T1000 (cell line): ENCODE measurements around the gene GABBR2.

Experiments
- DNase-seq: peaks from one replicate; lab custom pipeline; 2025; ENCODE audit warnings: mixed read lengths; lab: John Stamatoyannopoulos, UW

Gene GABBR2

GRCh38 chr9:98255578-98256296 is 453.0 kb downstream of the GABBR2 start, which contains the start of gene TBC1D2:
TBC1D2 (minus strand) TSS chr9:98255649; CDS start chr9:98255541, 108 bp downstream.
- DNase-seq = peak; percentile 93

GRCh38 chr9:98255061-98255577 is 453.6 kb downstream of the GABBR2 start:
- DNase-seq = no peak

DNA sequence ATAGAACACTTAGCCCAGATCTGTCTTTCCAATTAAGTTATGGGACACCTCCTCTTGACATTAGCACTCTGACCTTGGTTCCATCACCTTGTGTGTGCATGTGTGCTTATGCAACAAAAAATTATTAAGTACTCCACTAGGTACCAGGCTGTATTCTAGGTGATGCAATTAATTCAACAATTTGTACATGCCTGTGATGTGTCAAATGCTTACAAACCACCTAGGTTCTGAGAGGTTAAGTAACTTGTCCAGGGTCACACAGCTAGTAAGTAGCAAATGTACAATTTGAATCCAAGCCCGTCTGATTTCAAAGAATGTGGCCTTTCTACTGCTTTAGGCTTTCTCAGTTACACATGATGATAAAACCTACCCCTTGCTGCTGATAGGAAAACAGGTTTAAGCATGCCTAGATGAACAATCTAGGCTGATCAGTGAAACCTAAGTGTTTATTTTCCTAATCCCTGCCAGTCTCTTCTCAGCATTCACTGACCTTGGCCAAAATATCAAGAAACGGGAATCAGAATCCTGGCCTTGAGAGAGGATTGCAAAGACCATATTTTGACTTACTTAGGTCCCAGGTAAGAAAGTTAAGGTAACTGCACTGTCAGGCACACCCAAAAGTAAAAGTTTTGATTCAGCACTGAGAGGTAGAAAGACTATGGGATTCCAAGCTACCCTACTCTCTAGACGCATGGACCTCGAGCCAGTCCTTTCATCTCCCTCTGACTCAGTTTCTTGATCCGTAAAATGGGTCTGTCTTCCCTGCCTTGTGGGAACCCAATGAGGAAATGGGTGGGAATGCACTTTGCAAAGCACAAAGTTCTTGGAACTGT is 454.3 kb downstream of the GABBR2 start:
- DNase-seq = no peak

DNA sequence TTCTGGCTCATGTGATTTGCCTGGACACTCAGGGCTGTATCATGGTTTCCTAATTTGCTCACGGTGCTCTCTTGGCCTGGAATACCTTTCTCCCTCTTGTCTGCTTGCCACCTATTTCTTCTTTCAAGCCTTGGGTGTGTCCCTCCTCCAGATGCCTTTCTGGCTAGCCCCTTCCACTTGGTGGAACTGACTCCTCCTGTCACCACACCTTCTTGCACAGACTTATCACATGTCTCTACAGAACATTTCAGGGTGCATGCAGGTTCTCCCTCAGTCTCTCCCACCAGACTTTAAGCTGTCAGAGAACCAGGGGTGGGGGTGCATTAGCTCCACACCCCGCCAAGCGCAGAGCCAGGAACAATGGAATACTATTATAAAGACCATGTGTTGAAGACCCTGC is 455.2 kb downstream of the GABBR2 start:
- DNase-seq = no peak

DNA sequence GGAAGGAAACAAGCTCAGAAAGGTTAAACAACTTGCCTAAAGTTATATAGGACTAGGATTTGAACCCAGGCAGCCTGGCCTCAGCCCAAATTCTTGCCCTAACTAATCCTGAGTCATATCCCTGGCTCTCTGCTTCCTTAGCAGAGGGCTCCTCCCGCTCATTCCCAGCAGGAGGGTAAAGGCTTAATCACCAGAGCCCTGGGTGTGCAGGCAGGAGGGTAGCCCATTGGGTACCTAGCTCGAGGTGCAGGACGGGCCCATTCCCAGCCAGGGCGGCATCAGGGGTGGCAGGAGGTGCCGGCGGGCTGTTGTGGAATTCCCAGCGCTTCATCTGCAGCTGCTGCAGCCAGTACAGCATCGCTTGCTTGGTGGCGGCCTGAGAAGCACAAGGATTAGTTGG is 457.2 kb downstream of the GABBR2 start:
- peak; percentile 31 for DNase-seq

- no peak for DNase-seq
Observed at GRCh38 chr9:98249771-98250170, 459.0 kb downstream of the GABBR2 start.

DNA sequence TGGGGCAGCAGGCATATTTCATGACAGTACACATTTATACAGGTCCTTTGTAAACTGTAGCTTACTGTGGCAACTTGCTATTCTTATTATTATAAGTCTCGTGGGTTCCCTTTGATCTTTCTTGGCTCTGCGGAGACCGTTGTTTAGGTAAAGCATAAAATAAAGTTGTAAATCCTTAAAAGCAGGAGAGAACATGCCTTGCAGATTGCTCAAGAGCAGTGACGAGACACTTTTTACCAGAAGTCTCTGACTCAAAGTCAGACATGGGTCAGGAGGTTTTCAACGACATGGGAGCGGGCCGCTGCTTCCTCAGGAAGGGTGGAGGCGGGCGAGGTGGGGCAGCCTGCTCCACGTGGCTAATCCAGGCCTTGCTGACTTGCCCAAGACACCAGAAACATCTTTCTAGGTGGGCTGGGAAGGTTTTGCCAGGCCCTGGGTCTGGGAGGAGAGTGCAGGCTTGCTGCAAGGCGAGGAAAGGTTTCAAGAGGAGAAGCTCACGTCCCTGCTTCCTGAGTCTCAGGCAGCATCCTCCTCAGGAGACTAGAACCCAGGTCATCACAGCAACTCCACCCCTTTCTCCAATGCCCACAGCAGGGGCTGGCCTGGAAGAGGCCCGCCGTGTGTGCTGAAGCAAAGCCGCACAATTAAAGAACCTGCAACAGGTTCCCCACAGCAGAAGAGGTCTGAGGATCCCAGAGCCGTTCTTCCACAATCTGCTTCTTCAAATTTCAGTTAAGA is 459.8 kb downstream of the GABBR2 start:
- DNase-seq = peak; percentile 68

- DNase-seq = peak; percentile 26
Observed at GRCh38 chr9:98247831-98248657, 460.7 kb downstream of the GABBR2 start.

DNA sequence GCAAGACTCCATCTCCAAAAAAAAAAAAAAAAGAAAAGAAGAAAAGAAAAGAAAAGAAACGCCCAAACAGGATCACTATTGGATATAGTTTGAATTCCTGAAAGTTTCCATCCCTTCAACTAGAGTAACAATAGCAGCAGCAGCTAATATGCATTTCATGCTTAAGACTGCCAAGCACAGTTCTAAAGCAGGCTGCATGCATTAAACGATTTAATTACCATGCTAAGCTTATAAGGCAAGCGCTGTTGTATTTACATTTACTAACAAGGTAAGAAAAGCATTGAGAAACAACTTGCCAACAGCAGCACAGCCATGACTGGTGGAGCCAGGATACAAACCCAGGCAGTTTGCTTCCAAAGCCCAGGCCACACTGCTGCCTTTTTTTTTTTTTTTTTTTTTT is 466.3 kb downstream of the GABBR2 start:
- no peak for DNase-seq

- no peak for DNase-seq
Observed at GRCh38 chr9:98241357-98242300, 467.1 kb downstream of the GABBR2 start.

DNA sequence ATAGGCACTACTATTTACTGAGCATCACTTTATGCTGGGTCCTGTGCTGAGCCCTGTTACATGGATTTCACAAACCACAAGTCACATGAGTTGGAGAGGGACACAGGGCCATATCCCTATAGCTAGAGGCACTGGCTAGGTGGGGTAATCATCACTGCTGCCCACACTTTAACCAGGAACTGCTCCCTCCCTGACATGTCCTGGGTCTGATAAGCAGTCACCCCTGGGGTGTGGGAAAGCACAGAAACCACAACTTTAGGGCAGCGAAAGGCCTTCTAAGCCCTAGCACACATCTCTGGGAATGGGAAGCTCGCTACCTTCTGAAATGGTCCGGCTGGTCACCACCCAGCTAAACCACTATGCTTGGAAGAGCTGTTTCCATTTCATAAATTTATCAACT is 468.3 kb downstream of the GABBR2 start:
- DNase-seq = no peak
